ENCODE data around the gene MYO7A. TPM values are rescaled to one million over a fixed set of nuclear protein-coding genes. Genes with fewer than 3 reads are reported as not detected.

MYO7A gene
- not detected for total RNA-seq

- Mint-ChIP-seq H3K27me3 (ENCODE audit: low read depth) (no peaks in the 10 kb centered on the region), H3K4me3 (peak within 1 kb of the TSS; percentile 59), H3K36me3 (ENCODE audit: low read depth) (no peaks in the 10 kb centered on the region), H3K27ac (no peak within 1 kb of the TSS), H3K9me3 (no peaks in the 10 kb centered on the region), H3K4me1 (ENCODE audit: low read depth) (peaks cover 6% of the 10 kb centered on the region)
- no peak for DNase-seq
- intact Hi-C loops (cut with micrococcal nuclease) = loop anchor here (1.0 to 5.0 kb wide), 5 partner anchors 60 to 491 kb away; partner anchors contain the start of gene PAK1
- CTCF ChIA-PET = interaction anchor here (0.6 to 5.4 kb wide), 22 partner anchors 8 to 982 kb away, joined by 3 to 87 read pairs (median 4); no protein-coding TSS in a partner anchor
Measured at GRCh38 chr11:77127920-77128691, at the start of gene MYO7A. MYO7A (plus strand) TSS chr11:77128246; CDS start chr11:77130635, 2,389 bp downstream.

- intact Hi-C loops (cut with micrococcal nuclease) = no loop called here
- Mint-ChIP-seq H3K27ac (no peak overlapping the region), H3K4me1 (ENCODE audit: low read depth) (peaks cover 17% of the 10 kb centered on the region), H3K4me3 (no peak overlapping the region), H3K27me3 (ENCODE audit: low read depth) (no peaks in the 10 kb centered on the region), H3K9me3 (peaks cover 6% of the 10 kb centered on the region), H3K36me3 (ENCODE audit: low read depth) (no peaks in the 10 kb centered on the region)
- CTCF ChIA-PET = interaction anchor here (0.5 to 5.0 kb wide), 3 partner anchors 12 to 160 kb away, joined by 3 to 51 read pairs (median 3); no protein-coding TSS in a partner anchor
- no peak for DNase-seq
Measured at GRCh38 chr11:77079666-77080065, 48.4 kb upstream of the MYO7A start.

DNA sequence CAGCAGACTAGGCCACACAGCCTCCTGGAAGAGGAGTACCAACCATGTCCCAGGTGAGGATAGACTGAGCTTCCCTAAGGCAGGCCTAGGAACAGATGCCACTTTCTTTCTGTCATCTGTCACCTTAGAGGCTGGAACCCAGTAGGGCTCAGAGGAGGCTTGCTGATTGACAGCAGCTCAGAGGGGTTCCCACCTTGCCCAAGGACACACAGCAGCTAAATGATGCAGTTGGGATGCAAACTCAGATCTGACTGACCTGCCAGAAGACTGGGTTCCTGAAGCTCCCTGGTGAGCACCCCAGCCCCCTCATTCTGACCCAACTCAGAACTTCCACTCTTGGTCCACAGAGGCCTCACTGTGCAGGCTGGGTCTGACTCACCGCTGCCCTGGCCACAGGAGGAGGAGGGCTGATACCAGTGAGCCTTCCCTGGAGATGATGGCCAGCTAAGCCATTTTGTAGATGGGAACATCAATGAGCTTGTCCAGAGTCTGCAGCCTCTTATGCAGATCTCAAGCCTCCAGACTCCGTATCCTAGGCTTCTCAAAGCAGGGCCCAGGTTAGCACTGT, 47.3 kb upstream of the MYO7A start:
- intact Hi-C loops (cut with micrococcal nuclease) = no loop called here
- Mint-ChIP-seq H3K4me1 (ENCODE audit: low read depth) (peaks cover 17% of the 10 kb centered on the region), H3K9me3 (peaks cover 6% of the 10 kb centered on the region), H3K36me3 (ENCODE audit: low read depth) (no peaks in the 10 kb centered on the region), H3K4me3 (no peak overlapping the region), H3K27ac (no peak overlapping the region), H3K27me3 (ENCODE audit: low read depth) (no peaks in the 10 kb centered on the region)
- CTCF ChIA-PET = interaction anchor here (0.6 to 5.0 kb wide), 5 partner anchors 11 to 162 kb away, joined by 3 to 51 read pairs (median 4); no protein-coding TSS in a partner anchor
- DNase-seq = no peak

DNA sequence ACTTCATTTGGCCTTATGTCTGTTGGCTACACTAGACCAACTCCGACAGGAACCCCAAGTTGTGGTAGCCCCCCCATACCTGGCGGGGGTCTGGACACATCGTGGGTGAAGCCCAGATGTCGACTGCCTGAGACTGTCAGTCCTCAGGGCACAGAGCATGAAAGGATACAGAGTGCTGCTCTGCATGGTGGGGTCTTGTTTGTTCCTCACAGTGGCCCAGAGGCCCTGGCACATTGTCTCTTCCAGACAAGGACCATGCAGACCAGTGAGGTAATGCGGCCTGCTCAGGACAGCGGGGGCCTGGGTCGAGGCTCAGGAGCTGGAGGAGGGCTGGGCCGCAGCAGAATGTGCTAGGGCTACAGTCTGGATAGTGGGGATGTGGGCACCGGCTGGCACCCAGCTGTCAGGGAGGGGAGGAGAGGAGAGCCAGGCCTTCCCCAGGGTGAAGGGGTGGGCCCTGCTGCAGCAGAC, 46.6 kb upstream of the MYO7A start:
- H3K27me3 Mint-ChIP-seq (ENCODE audit: low read depth) = no peaks in the 10 kb centered on the region
- DNase-seq = no peak
- H3K27ac Mint-ChIP-seq = peak overlapping the region; percentile 30
- intact Hi-C loops (cut with micrococcal nuclease) = no loop called here
- CTCF ChIA-PET = interaction anchor here (0.7 to 5.0 kb wide), 7 partner anchors 10 to 163 kb away, joined by 3 to 51 read pairs (median 4); no protein-coding TSS in a partner anchor
- H3K4me3 Mint-ChIP-seq = no peak overlapping the region
- peaks cover 17% of the 10 kb centered on the region for H3K4me1 Mint-ChIP-seq (ENCODE audit: low read depth)
- no peaks in the 10 kb centered on the region for H3K36me3 Mint-ChIP-seq (ENCODE audit: low read depth)
- peaks cover 6% of the 10 kb centered on the region for H3K9me3 Mint-ChIP-seq

DNA sequence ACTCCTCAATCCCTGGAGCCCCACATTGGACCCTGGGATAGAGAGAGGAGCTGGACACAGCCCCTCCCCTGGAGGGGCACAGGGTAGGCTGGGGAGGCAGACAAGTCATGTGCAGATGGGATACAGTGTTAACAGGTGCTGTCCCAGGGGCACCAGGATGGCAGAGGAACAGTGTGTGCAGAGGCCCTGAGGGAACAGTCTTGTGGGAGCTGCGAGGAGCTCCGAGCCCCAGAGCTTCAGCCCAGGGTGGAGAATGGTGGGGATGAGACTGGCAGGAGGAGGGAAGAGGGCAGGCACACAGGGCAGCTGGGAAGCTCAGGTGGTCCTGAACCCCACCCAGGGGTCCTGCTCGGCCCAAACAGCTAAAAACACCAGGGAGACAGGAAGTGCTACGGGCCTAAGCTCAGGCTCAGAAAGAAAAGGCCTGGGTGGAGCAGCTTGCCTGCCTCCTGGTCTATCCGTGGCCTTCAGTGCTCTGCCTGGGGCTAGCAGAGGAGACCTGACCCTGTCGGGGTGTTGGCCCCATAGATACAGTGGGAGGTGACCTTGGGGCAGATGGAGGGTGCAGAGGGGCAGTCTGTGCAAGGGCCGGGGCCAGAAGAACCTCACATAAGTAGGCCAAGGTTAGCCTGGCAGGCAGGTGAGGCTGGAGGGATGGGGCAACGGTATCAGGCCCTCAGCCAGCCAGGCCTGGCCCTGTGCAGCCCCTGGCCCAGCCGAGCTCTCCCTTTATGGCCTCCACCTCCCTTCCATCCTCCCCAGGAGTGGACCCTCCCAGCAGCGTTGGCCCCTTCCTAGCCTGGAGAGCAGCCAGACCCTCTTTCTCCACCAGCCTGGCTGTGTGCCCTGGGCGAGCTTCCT, 45.8 kb upstream of the MYO7A start:
- Mint-ChIP-seq H3K27me3 (ENCODE audit: low read depth) (no peaks in the 10 kb centered on the region), H3K27ac (peak overlapping the region; percentile 89), H3K4me1 (ENCODE audit: low read depth) (peaks cover 17% of the 10 kb centered on the region), H3K36me3 (ENCODE audit: low read depth) (no peaks in the 10 kb centered on the region), H3K4me3 (peak overlapping the region; percentile 74), H3K9me3 (peaks cover 6% of the 10 kb centered on the region)
- no peak for DNase-seq
- intact Hi-C loops (cut with micrococcal nuclease) = loop anchor here (2.0 kb wide), 1 partner anchor 15 kb away; the partner anchor contains the start of gene CAPN5
- CTCF ChIA-PET = interaction anchor here (0.6 to 5.0 kb wide), 10 partner anchors 9 to 377 kb away, joined by 3 to 51 read pairs (median 4); no protein-coding TSS in a partner anchor

DNA sequence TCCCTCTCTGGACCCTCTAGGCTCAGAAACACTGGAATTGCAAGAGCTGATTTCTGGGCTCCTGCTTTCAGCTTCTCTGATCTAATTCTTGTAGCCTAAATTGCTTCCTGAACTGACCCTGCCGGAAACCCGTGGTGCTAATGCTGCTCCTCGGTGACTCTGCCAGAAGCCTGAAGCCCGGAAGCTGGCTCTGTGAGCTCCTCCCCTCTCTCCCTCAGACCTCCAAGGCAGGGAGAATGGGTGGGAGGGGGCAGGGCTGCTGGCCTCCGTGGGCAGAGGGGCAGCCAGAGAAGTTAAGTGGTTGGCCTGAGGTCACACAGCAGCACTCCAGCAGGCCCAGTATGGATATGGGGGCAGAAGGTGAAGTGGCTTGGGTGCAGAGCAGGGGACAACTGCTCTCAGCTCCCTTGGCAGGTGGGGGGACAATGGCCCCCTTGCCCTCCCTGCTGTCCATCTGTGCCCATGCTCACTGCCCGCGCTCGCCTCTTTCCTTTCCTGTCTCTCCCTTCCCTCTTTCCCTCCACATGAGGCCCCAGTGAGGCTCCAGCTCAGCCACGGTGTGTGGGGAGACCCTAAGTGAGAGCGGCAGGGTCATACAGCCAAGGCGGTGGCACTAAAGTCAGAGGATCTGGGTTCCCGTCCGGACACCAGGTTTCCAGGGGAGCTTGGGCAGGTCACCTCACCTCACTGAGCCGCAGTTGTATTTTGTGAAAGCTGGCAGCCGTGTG, 45.0 kb upstream of the MYO7A start:
- Mint-ChIP-seq H3K27ac (peak overlapping the region; percentile 89), H3K9me3 (peaks cover 6% of the 10 kb centered on the region), H3K4me3 (peak overlapping the region; percentile 74), H3K4me1 (ENCODE audit: low read depth) (peaks cover 17% of the 10 kb centered on the region), H3K36me3 (ENCODE audit: low read depth) (no peaks in the 10 kb centered on the region), H3K27me3 (ENCODE audit: low read depth) (no peaks in the 10 kb centered on the region)
- intact Hi-C loops (cut with micrococcal nuclease) = loop anchor here (2.0 kb wide), 1 partner anchor 16 kb away; the partner anchor contains the start of gene CAPN5
- CTCF ChIA-PET = interaction anchor here (0.6 to 5.0 kb wide), 6 partner anchors 8 to 163 kb away, joined by 3 to 51 read pairs (median 5); no protein-coding TSS in a partner anchor
- DNase-seq = peak; percentile 78

DNA sequence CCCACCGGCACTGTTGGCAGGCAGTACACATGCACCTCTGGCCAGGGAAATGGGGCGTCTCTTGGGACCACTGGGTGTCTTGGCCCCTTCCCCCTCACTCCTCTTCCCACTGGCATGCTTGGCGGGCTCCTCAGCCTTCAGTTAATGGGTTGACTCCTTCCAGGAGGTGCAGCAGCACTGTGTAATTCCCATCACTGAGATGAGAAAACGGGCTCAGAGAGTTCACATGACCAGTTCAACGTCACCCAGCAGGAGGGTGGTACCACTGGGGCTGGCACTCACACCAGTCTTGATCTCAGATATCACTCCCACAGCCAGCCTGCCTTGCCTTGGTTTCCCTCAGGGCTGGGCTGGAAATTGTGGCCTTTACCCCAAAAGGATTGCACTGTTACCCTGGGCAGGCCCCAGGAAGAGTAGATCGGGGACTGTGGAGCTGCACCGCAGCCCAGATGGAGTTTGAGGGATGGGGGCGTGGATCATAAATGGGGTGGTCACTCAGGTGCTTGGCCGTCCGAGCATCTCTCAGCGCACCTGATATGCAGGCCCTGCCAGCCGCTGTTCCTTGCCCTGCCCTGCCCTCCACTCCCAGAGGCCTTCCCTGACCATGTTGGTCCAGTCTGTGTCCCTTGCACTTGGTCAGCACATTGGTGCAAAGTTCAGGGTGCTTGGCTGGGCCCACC, 44.3 kb upstream of the MYO7A start:
- Mint-ChIP-seq H3K27me3 (ENCODE audit: low read depth) (no peaks in the 10 kb centered on the region), H3K36me3 (ENCODE audit: low read depth) (no peaks in the 10 kb centered on the region), H3K9me3 (peaks cover 2% of the 10 kb centered on the region), H3K27ac (peak overlapping the region; percentile 89), H3K4me3 (no peak overlapping the region), H3K4me1 (ENCODE audit: low read depth) (peaks cover 17% of the 10 kb centered on the region)
- intact Hi-C loops (cut with micrococcal nuclease) = loop anchor here (2.0 kb wide), 1 partner anchor 17 kb away; the partner anchor contains the start of gene CAPN5
- DNase-seq = no peak
- CTCF ChIA-PET = interaction anchor here (2.3 to 5.0 kb wide), 2 partner anchors 8 to 36 kb away, joined by 7 to 51 read pairs; no protein-coding TSS in a partner anchor

DNA sequence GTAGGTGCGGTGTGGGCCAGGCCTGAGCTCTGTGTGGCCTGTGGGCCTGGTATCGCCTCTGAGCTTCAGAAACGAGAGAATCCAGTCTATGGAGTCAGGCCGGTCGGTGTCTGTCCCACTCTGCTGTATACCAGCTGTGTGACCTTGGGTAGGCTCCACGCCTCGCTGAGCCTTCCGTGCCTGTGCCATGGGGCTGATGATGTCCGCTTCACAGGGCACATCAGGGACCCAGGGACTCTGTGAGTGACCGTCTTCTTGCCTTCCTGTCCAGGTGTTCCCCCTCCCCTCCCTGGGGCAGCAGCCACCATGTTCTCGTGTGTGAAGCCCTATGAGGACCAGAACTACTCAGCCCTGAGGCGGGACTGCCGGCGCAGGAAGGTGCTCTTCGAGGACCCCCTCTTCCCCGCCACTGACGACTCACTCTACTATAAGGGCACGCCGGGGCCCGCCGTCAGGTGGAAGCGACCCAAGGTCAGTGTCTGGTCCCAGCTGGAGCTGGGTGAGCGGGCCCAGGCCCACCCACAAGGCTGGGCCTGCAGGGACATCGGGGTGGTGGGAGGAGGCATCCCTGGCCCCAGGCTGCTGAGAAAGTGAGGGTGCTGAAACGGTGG, 43.4 kb upstream of the MYO7A start:
- no peak for DNase-seq
- H3K4me1 Mint-ChIP-seq (ENCODE audit: low read depth) = peaks cover 17% of the 10 kb centered on the region
- H3K36me3 Mint-ChIP-seq (ENCODE audit: low read depth) = no peaks in the 10 kb centered on the region
- H3K4me3 Mint-ChIP-seq = no peak overlapping the region
- H3K27me3 Mint-ChIP-seq (ENCODE audit: low read depth) = no peaks in the 10 kb centered on the region
- intact Hi-C loops (cut with micrococcal nuclease) = no loop called here
- no peak overlapping the region for H3K27ac Mint-ChIP-seq
- CTCF ChIA-PET = no interaction called here
- H3K9me3 Mint-ChIP-seq = no peaks in the 10 kb centered on the region

DNA sequence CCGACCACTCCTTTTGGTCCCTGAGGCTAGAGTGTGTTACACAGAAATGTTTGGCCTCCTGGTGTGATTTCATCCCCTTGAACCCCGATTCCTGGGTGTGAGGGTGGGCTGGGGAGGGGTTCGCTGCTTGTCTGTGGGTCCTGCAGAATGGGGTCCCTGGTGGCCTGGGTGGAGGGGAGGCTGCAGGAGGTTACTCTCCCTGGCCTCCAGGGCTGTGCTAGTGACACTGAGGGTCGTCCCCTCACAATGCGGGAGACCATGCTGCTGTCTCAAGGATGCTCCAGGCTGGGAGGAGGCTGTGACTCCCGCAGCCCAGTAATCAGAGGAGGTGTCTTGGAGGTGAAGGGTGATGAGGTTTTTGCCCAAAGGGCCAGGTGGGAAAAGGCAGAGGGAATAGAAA, 42.4 kb upstream of the MYO7A start:
- H3K27ac Mint-ChIP-seq = no peak overlapping the region

GRCh38 chr11:77086521-77087472, 41.2 kb upstream of the MYO7A start:
- CTCF ChIA-PET = interaction anchor here (1.5 kb wide), 1 partner anchor 39 kb away, joined by 3 read pairs; no protein-coding TSS in a partner anchor
- H3K9me3 Mint-ChIP-seq = no peaks in the 10 kb centered on the region
- H3K27ac Mint-ChIP-seq = no peak overlapping the region
- no peak overlapping the region for H3K4me3 Mint-ChIP-seq
- no peaks in the 10 kb centered on the region for H3K27me3 Mint-ChIP-seq (ENCODE audit: low read depth)
- peaks cover 22% of the 10 kb centered on the region for H3K4me1 Mint-ChIP-seq (ENCODE audit: low read depth)
- intact Hi-C loops (cut with micrococcal nuclease) = no loop called here
- no peaks in the 10 kb centered on the region for H3K36me3 Mint-ChIP-seq (ENCODE audit: low read depth)
- no peak for DNase-seq

More for the DNA sequence above, 42.4 kb upstream of the MYO7A start:
- CTCF ChIA-PET = interaction anchor here (1.5 kb wide), 1 partner anchor 38 kb away, joined by 3 read pairs; no protein-coding TSS in a partner anchor
- Mint-ChIP-seq H3K36me3 (ENCODE audit: low read depth) (no peaks in the 10 kb centered on the region), H3K27me3 (ENCODE audit: low read depth) (no peaks in the 10 kb centered on the region), H3K9me3 (no peaks in the 10 kb centered on the region), H3K4me3 (no peak overlapping the region), H3K4me1 (ENCODE audit: low read depth) (peaks cover 18% of the 10 kb centered on the region)
- intact Hi-C loops (cut with micrococcal nuclease) = no loop called here
- DNase-seq = no peak

Measured in activated naive CD4-positive, alpha-beta T cell treated with anti-CD3 and anti-CD28 coated beads for 36 hours (primary cell).